ENCODE data around the gene WNT7B. TPM values are rescaled to one million over a fixed set of nuclear protein-coding genes. Genes with fewer than 3 reads are reported as not detected.

The WNT7B gene
- total RNA-seq, 6 donors from 2014 or later = 5.2 to 15.6 (median 8.8) TPM

GRCh38 chr22:45983797-45984196 is 6.8 kb upstream of the WNT7B start:
- ATAC-seq (ENCODE audit: low FRiP score in 2 of 2) = no peak
- H3K4me1 ChIP-seq = peaks cover 5 to 7% (median 6%) of the 10 kb centered on the region in 4 donors

DNA sequence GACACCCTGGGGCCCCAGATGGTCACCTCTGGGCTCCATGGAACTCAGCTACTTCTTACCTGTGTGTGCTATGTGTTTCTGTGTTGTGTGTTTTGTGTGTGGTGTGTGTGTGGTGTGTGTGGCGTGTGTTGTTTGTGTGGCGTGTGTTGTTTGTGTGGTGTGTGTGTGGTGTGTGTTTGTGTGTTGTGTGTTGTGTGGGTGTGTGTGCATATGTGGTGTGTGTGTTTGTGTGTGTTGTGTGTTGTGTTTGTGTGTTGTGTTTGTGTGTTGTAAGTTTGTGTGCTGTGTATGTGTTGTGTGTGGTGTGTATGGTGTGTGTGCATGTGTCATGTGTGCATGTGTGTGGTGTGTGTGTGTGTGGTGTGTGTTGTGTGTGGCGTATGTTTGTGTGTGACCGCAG is 3.8 kb upstream of the WNT7B start:
- WGBS, 2 donors = 92 to 94% methylated on average over 4 of the region's 4 CpGs
- H3K4me1 ChIP-seq = peaks cover 27 to 36% (median 29%) of the 10 kb centered on the region in 4 donors
- peaks cover 0 to 4% (median 0%) of the 10 kb centered on the region in 4 donors for H3K9me3 ChIP-seq
- no peak for ATAC-seq (ENCODE audit: low FRiP score in 2 of 2)
- H3K27me3 ChIP-seq = peaks cover 0 to 29% (median 17%) of the 10 kb centered on the region in 4 donors
- no peak for TF ChIP-seq POLR2AphosphoS5 (IDR thresholded peaks at IDR 0.05)
- no peak overlapping the region for H3K27ac ChIP-seq
- no peaks in the 10 kb centered on the region for H3K36me3 ChIP-seq
- H3K4me3 ChIP-seq = no peak overlapping the region
- no peak for DNase-seq

More at GRCh38 chr22:45983797-45984196, 6.8 kb upstream of the WNT7B start:
- Histone ChIP-seq H3K27me3 (peaks cover 0 to under 1% (median 0%) of the 10 kb centered on the region in 4 donors), H3K9me3 (peaks cover 0 to 11% (median 0%) of the 10 kb centered on the region in 4 donors), H3K4me3 (no peak overlapping the region), H3K27ac (no peak overlapping the region), H3K36me3 (no peaks in the 10 kb centered on the region)
- TF ChIP-seq EP300 (IDR thresholded peaks at IDR 0.05) (no peak), POLR2A (IDR thresholded peaks at IDR 0.05) (no peak), POLR2AphosphoS5 (IDR thresholded peaks at IDR 0.05) (no peak)
- TF ChIP-seq, protein P1, sequence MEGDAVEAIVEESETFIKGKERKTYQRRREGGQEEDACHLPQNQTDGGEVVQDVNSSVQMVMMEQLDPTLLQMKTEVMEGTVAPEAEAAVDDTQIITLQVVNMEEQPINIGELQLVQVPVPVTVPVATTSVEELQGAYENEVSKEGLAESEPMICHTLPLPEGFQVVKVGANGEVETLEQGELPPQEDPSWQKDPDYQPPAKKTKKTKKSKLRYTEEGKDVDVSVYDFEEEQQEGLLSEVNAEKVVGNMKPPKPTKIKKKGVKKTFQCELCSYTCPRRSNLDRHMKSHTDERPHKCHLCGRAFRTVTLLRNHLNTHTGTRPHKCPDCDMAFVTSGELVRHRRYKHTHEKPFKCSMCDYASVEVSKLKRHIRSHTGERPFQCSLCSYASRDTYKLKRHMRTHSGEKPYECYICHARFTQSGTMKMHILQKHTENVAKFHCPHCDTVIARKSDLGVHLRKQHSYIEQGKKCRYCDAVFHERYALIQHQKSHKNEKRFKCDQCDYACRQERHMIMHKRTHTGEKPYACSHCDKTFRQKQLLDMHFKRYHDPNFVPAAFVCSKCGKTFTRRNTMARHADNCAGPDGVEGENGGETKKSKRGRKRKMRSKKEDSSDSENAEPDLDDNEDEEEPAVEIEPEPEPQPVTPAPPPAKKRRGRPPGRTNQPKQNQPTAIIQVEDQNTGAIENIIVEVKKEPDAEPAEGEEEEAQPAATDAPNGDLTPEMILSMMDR (IDR thresholded peaks at IDR 0.05) = no peak
- DNase-seq = no peak
- WGBS, 2 donors = 78 to 79% methylated on average over 5 of the region's 5 CpGs

GRCh38 chr22:45980268-45980570 is 3.3 kb upstream of the WNT7B start:
- H3K9me3 ChIP-seq = no peaks in the 10 kb centered on the region
- peaks cover 0 to 34% (median 19%) of the 10 kb centered on the region in 4 donors for H3K27me3 ChIP-seq
- no peaks in the 10 kb centered on the region for H3K36me3 ChIP-seq
- H3K27ac ChIP-seq = no peak overlapping the region
- DNase-seq (no peak), ATAC-seq (ENCODE audit: low FRiP score in 2 of 2) (no peak)
- H3K4me1 ChIP-seq = peaks cover 29 to 41% (median 31%) of the 10 kb centered on the region in 4 donors
- no peak for TF ChIP-seq EP300 (IDR thresholded peaks at IDR 0.05)
- TF ChIP-seq POLR2AphosphoS5 (IDR thresholded peaks at IDR 0.05) = no peak
- TF ChIP-seq POLR2A (IDR thresholded peaks at IDR 0.05) = no peak
- TF ChIP-seq, protein P1 (IDR thresholded peaks at IDR 0.05) = no peak
- no peak overlapping the region for H3K4me3 ChIP-seq
- WGBS, 2 donors = 94 to 100% methylated on average over 2 of the region's 2 CpGs

- Histone ChIP-seq H3K36me3 (no peaks in the 10 kb centered on the region), H3K4me3 (peak overlapping the region in 3 of 4 donors; percentile 52 to 65 (median 65)), H3K27ac (peak overlapping the region in 1 of 4 donors; percentile 23), H3K4me1 (peaks cover 29 to 54% (median 39%) of the 10 kb centered on the region in 4 donors), H3K9me3 (no peaks in the 10 kb centered on the region), H3K27me3 (peaks cover 0 to 51% (median 25%) of the 10 kb centered on the region in 4 donors)
- no peak for ATAC-seq (ENCODE audit: low FRiP score in 2 of 2)
- TF ChIP-seq, protein P1 (IDR thresholded peaks at IDR 0.05) = peak in 1 of 6 experiments; percentile 80
- no peak for TF ChIP-seq POLR2A (IDR thresholded peaks at IDR 0.05)
- 2 to 6% methylated on average over 8 to 18 of the region's 26 CpGs for WGBS, 2 donors
- DNase-seq = no peak
Measured at GRCh38 chr22:45978275-45978713, 1.3 kb upstream of the WNT7B start.

- Histone ChIP-seq H3K4me1 (peaks cover 29 to 55% (median 39%) of the 10 kb centered on the region in 4 donors), H3K27me3 (peaks cover 0 to 54% (median 25%) of the 10 kb centered on the region in 4 donors), H3K4me3 (peak overlapping the region in 3 of 4 donors; percentile 49 to 65 (median 52)), H3K9me3 (no peaks in the 10 kb centered on the region), H3K27ac (no peak overlapping the region), H3K36me3 (no peaks in the 10 kb centered on the region)
- no peak for TF ChIP-seq EP300 (IDR thresholded peaks at IDR 0.05)
- TF ChIP-seq, protein P1 (IDR thresholded peaks at IDR 0.05) = no peak
- TF ChIP-seq POLR2A (IDR thresholded peaks at IDR 0.05) = no peak
- TF ChIP-seq POLR2AphosphoS5 (IDR thresholded peaks at IDR 0.05) = no peak
- DNase-seq (peak; percentile 39 to 73), ATAC-seq (ENCODE audit: low FRiP score in 2 of 2) (no peak)
- 13% methylated on average over 20 of the region's 29 CpGs; no CpG with 5 or more reads in 1 of the 2 donors for WGBS, 2 donors
Measured at GRCh38 chr22:45977551-45978274, 751 bp upstream of the WNT7B start.
